ENCODE data around the gene TNIP2. TPM values are rescaled to one million over a fixed set of nuclear protein-coding genes. Genes with fewer than 3 reads are reported as not detected.
"Not testable (repeated sequence)": the region's sequence is repeated elsewhere in the genome, so short reads cannot be mapped to it uniquely, and the experiment has no call there.

TNIP2 gene
- total RNA-seq, 1 donor from 2014 or later = 99.6 TPM

DNA sequence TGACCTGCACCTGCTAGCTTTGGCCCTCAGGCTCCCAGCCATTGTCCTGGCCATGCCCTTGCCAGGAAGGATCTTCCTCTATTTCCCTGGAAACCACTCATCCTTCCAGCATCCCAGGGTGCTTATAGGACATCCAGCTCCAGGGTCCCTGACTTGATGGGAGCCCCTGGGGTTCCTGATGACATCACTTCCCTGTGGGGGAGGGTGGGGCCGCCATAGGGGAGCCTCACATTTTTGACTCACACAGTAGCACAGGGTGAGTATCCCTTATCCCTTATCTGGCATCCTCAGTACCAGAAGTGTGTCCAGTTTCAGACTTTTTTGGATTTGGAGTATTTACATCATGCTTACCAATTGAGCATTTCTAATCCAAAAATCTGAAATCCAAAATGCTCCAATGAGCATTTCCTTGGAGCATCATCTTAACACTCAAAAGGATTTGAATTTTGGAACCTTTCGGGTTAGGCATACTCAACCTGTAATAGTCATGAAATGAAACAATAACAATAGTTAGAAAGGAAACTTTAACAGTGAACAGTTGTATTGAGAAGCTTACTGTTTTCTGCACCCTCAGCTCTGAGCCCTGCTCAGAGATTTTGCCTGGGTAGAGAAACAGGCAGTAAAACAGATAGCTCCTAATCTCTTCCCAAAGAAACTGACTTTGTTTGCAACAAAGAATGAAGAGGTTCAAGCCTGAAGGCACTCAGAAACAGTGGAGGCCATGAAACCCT, 22.1 kb downstream of the TNIP2 start:
- H3K27me3 Mint-ChIP-seq = no peaks in the 10 kb centered on the region
- H3K36me3 Mint-ChIP-seq (ENCODE audit: low read depth) = peaks cover 51% of the 10 kb centered on the region
- DNase-seq = no peak
- H3K4me1 Mint-ChIP-seq = peaks cover 4% of the 10 kb centered on the region
- peak overlapping the region; percentile 5 for H3K27ac Mint-ChIP-seq
- H3K4me3 Mint-ChIP-seq = no peak overlapping the region
- intact Hi-C loops (cut with micrococcal nuclease) = no loop called here
- H3K9me3 Mint-ChIP-seq = peaks cover 12% of the 10 kb centered on the region

DNA sequence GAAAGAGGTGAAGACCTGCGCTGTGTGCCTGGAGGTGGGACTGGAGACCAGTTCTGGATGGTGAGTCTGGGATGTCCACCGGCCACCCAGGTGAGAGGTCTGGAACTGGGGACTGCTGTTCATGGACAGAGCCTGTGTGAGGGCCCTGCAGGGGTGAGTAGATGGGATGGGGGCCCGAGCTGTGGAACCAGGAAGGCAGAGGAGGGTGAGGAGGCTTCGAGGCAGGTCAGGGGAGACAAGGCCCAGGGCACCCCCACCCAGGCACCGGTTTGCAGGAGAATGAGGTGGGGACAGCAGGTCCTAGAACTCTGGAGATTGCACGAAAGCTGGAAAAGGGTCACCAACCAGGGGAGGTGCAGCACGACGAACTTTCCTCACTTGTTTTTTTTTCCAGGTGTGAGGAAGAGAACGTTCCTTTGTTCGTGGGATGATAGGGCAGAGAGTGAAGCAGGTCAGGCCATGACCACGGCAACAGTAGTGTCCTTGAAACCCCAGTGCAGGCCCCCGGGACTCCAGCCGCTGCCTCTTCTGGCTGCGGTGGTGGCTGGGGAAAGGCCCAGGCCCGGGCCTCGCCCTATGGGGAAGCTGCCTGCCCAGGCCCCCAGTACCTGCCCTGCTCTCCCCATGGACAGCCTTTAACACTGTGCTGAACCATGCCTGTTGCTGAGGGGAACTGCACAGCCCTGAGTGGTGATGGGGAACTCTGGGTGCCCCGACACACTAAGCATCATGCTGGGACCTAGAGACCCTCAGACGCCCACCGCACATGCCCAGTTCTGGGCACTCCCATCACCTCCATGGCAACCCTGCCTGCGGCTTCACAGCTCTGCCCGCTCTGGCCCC, 22.9 kb downstream of the TNIP2 start:
- Mint-ChIP-seq H3K4me3 (no peak overlapping the region), H3K27me3 (no peaks in the 10 kb centered on the region), H3K4me1 (peaks cover 4% of the 10 kb centered on the region), H3K9me3 (peaks cover 9% of the 10 kb centered on the region), H3K36me3 (ENCODE audit: low read depth) (peaks cover 46% of the 10 kb centered on the region), H3K27ac (no peak overlapping the region)
- DNase-seq = no peak
- intact Hi-C loops (cut with micrococcal nuclease) = no loop called here

DNA sequence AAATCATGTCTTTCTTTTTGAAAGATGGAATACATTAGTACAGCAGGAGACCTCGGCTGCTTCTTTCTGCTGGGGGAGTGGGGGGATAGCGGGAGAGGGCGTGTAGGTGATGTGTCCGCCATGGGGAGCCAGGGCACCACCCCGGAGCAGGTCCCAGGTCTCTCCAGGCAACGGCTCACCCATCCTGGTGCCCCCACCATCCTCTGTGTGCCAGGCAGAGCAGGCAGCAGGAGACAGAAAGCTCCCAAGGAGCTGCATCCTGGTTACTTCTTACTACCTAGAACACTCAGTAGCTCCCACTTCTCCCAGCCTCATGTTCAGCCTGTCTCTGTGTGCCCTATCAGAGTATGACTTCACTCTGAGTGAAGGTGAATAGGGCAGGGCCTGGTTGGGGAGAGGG, 23.6 kb downstream of the TNIP2 start:
- Mint-ChIP-seq H3K36me3 (ENCODE audit: low read depth) (peaks cover 44% of the 10 kb centered on the region), H3K27me3 (no peaks in the 10 kb centered on the region), H3K9me3 (peaks cover 8% of the 10 kb centered on the region), H3K4me3 (no peak overlapping the region), H3K4me1 (peaks cover 4% of the 10 kb centered on the region), H3K27ac (no peak overlapping the region)
- no peak for DNase-seq
- intact Hi-C loops (cut with micrococcal nuclease) = no loop called here

DNA sequence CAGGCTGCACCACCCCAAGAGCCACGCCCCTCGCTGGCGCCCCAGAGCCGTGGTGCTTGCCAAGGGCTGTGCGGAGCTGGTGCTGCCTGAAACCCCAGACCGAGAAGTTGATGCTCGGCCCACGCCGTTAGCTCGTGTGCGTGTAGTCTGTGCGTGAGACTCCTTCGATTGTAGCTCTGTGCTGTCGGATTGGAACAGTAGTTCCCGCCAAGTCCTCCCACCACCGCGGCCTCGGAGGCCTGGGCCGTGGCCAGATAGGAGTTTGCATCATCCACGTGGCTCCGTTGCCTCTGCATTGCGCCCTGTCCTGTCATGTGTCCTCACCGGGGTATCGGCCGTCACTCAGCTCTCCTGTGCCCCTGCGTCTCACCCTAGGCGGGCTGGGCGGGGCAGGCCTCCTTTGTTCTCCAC, 24.2 kb downstream of the TNIP2 start:
- Mint-ChIP-seq H3K4me3 (no peak overlapping the region), H3K27ac (no peak overlapping the region), H3K9me3 (peaks cover 8% of the 10 kb centered on the region), H3K4me1 (peaks cover 4% of the 10 kb centered on the region), H3K27me3 (no peaks in the 10 kb centered on the region), H3K36me3 (ENCODE audit: low read depth) (peaks cover 44% of the 10 kb centered on the region)
- DNase-seq = no peak
- intact Hi-C loops (cut with micrococcal nuclease) = no loop called here

DNA sequence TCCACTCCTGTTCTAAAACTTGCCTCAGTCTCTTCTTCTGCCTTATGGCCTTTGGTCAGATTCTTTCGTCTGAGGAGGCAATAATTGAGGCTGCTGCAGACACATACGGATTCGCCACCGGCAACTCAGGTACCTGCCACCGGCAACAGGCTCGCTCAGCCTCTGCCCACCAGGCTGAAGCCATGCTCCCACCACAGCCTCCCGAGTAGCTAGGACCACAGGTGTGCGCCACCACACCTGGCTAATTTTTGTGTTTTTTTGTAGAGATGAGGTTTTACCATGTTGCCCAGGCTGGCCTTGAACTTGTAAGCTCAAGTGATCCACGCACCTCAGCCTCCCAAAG, 26.6 kb downstream of the TNIP2 start:
- peaks cover 2% of the 10 kb centered on the region for H3K9me3 Mint-ChIP-seq
- no peaks in the 10 kb centered on the region for H3K27me3 Mint-ChIP-seq
- no peak overlapping the region for H3K27ac Mint-ChIP-seq
- H3K36me3 Mint-ChIP-seq (ENCODE audit: low read depth) = peaks cover 26% of the 10 kb centered on the region
- H3K4me3 Mint-ChIP-seq = no peak overlapping the region
- no peak for DNase-seq
- peaks cover 4% of the 10 kb centered on the region for H3K4me1 Mint-ChIP-seq
- intact Hi-C loops (cut with micrococcal nuclease) = no loop called here

DNA sequence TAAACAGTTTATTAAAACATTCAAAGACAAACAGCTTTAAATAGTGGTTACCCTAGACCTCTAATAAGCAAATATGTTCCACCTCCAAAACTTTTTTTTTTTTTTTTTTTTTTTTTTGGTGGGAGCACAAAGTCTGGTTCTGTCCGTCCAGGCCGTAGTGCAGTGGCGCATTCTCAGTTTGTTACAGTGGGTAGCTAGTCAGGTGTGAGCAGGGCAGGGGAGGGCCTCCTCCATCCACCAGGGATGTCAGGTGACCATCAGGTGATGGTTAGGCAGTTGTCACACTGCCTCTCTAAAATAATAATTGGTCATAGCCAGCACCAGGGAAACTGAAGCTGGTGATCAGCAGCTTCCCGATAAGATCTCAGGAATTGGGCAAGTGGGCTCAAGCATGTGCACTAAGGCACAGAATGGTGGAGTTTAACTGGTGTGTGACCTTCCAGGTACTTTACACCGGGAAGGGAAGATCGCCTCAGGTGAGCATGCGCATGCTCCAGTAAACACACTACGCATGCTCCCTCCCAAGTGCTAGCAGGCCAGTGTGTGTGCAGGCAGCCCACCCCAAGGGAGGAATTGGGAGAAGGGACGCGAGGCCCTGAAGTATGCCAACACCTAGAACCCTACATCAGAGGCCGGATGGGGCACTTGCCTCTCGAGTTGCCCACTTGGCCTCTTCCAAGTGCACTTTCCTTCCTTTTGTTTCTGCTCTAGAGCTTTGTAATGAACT, 27.2 kb downstream of the TNIP2 start:
- no peak overlapping the region for H3K27ac Mint-ChIP-seq

DNA sequence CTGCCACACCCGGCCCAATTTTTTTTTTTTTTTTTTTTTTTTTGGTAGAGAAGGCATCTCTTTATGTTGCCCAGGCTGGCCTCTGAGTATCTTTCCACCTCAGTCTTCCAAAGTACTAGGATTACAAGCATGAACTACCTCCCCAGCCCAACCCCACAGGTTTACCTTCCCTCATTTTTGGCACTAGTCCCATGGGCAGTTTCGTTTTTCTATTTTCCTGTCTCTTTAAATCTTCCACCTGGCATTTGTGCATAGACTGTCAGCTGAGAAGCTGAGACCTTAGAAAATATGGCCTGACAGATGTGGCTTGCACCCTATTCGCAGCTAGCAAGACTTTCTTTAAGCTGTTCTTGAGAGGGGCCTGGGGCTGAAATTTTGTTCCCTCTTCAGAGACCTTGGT, 27.9 kb downstream of the TNIP2 start:
- H3K27ac Mint-ChIP-seq = no peak overlapping the region
- H3K4me1 Mint-ChIP-seq = peaks cover 7% of the 10 kb centered on the region
- H3K27me3 Mint-ChIP-seq = no peaks in the 10 kb centered on the region
- no peak for DNase-seq
- H3K4me3 Mint-ChIP-seq = no peak overlapping the region
- peaks cover 22% of the 10 kb centered on the region for H3K36me3 Mint-ChIP-seq (ENCODE audit: low read depth)
- no peaks in the 10 kb centered on the region for H3K9me3 Mint-ChIP-seq
- intact Hi-C loops (cut with micrococcal nuclease) = no loop called here

More for the DNA sequence above, 27.2 kb downstream of the TNIP2 start:
- DNase-seq = no peak
- Mint-ChIP-seq H3K4me1 (peaks cover 5% of the 10 kb centered on the region), H3K27me3 (no peaks in the 10 kb centered on the region), H3K9me3 (no peaks in the 10 kb centered on the region), H3K36me3 (ENCODE audit: low read depth) (peaks cover 23% of the 10 kb centered on the region), H3K4me3 (no peak overlapping the region)
- intact Hi-C loops (cut with micrococcal nuclease) = no loop called here

DNA sequence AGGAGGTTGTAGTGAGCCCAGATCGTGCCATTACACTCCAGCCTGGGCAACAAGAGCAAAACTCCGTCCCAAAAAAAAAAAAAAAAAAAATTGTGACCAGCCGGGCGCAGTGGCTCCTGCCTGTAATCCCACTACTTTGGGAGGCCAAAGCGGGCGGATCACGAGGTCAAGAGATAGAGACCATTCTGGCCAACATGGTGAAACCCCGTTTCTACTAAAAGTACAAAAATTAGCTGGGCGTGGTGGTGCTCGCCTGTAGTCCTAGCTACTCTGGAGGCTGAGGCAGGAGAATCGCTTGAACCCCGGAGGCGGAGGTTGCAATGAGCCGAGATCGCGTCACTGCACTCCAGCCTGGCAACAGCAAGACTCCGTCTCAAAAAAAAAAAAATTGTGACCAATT, 29.3 kb downstream of the TNIP2 start:
- H3K27ac Mint-ChIP-seq; H3K27me3 Mint-ChIP-seq; H3K9me3 Mint-ChIP-seq; H3K4me1 Mint-ChIP-seq; intact Hi-C loops (cut with micrococcal nuclease); H3K4me3 Mint-ChIP-seq; DNase-seq: not testable (repeated sequence)
- H3K36me3 Mint-ChIP-seq (ENCODE audit: low read depth) = peaks cover 14% of the 10 kb centered on the region

DNA sequence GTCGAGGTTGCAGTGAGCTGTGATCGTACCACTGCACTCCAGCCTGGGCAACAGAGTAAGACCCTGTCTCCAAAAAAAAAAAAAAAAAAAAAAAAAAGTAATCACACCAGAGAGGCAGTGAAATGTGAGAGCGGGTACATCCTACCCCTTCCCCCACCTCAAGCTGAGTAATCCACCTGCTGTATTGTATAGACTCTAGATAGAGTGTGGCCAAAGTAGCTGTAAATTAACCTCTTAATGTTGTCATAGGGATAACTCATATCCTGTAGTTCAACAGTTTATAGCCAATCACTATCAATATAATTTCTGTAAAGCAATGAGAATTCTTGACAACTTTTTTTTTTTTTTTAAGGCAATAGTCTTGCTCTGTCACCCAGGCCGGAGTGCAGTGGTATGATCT, 30.8 kb downstream of the TNIP2 start:
- H3K4me3 Mint-ChIP-seq = no peak overlapping the region
- H3K27me3 Mint-ChIP-seq = no peaks in the 10 kb centered on the region
- H3K9me3 Mint-ChIP-seq = no peaks in the 10 kb centered on the region
- H3K4me1 Mint-ChIP-seq = peaks cover 10% of the 10 kb centered on the region
- intact Hi-C loops (cut with micrococcal nuclease) = no loop called here
- no peak for DNase-seq
- no peak overlapping the region for H3K27ac Mint-ChIP-seq
- peaks cover 19% of the 10 kb centered on the region for H3K36me3 Mint-ChIP-seq (ENCODE audit: low read depth)

DNA sequence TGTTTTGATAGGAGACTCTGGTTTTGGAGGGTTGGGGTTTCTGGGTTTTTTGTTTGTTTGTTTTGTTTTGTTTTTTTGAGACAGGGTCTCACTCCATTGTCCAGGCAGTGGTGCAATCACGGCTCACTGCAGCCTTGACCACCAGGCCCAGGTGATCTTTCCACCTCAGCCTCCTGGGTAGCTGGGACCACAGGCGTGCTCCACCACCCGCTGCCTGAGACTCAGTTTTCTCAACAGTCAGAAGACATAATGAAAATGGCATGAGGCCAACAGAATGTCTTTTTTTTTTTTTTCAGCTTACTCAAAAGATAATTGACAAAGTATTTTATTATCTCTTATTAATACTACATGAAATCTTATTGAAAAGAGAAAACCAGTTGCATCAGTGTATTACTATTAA, 32.4 kb downstream of the TNIP2 start:
- Mint-ChIP-seq H3K4me3 (no peak overlapping the region), H3K27me3 (no peaks in the 10 kb centered on the region), H3K36me3 (ENCODE audit: low read depth) (peaks cover 24% of the 10 kb centered on the region), H3K27ac (no peak overlapping the region), H3K9me3 (no peaks in the 10 kb centered on the region), H3K4me1 (peaks cover 10% of the 10 kb centered on the region)
- no peak for DNase-seq
- intact Hi-C loops (cut with micrococcal nuclease) = no loop called here

DNA sequence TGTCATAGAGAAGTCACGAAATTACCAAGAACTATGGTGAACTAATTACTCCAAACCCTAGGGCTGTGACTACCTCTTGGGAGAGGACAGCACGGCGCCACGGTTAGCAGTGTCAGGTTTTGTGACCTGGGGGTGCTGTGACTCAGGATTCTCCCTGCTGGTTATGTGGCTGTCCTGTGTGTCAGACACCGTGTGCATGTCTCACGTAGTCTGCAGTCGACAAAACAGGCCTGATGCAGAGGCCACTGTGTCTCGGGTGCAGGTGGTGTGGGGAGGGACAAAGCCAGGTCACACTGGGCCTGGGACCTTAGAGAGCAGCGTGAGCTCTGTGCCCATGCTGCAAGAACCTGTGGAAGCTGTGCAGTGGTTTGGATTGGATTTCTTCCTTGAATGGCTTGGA, 34.1 kb downstream of the TNIP2 start:
- no peak overlapping the region for H3K4me3 Mint-ChIP-seq
- H3K4me1 Mint-ChIP-seq = peaks cover 10% of the 10 kb centered on the region
- H3K27ac Mint-ChIP-seq = peak overlapping the region; percentile 77
- H3K36me3 Mint-ChIP-seq (ENCODE audit: low read depth) = peaks cover 33% of the 10 kb centered on the region
- DNase-seq = no peak
- intact Hi-C loops (cut with micrococcal nuclease) = no loop called here
- no peaks in the 10 kb centered on the region for H3K9me3 Mint-ChIP-seq
- no peaks in the 10 kb centered on the region for H3K27me3 Mint-ChIP-seq

DNA sequence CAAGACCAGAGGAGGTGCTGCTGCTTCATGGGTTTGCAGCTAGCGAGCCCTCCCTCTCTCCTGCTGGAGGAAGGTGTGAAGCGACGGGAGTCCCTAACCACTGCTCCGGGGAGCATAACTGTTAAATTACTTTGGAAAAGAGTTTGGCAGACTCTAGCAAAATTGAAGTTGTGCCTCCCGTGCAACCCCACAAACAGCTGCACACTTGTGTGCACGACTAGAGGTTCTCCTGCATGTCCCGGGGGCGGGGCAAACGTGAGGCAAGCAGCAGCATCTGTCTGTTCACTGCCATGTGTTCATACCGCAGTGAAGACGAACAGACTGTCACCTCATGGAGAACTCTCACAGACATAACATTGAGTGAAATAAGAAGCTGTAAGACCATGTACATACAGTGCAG, 34.5 kb downstream of the TNIP2 start:
- Mint-ChIP-seq H3K4me3 (no peak overlapping the region), H3K4me1 (peaks cover 10% of the 10 kb centered on the region), H3K27me3 (no peaks in the 10 kb centered on the region), H3K9me3 (no peaks in the 10 kb centered on the region), H3K27ac (peak overlapping the region; percentile 25), H3K36me3 (ENCODE audit: low read depth) (peaks cover 34% of the 10 kb centered on the region)
- no peak for DNase-seq
- intact Hi-C loops (cut with micrococcal nuclease) = no loop called here

DNA sequence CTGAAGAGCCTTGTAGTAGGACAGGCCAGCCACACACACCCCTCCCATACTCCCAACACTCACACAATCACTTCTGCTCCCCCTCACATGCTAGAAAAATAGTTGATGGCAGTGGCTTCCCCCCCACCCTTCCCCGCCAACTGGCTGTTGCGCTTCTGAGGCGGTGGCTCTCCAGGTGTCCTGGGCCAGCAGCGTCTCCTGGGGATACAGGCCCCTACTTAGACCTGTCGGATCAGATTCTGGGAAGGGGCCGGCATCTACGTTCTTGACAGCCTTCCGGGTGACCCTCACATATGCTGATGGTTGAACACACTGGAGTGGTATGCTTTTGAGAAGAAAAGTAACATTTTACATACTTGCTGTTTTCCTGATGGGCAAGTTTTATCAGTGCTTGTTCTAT, 39.9 kb downstream of the TNIP2 start:
- H3K4me3 Mint-ChIP-seq = no peak overlapping the region
- H3K27me3 Mint-ChIP-seq = no peaks in the 10 kb centered on the region
- peaks cover 26% of the 10 kb centered on the region for H3K4me1 Mint-ChIP-seq
- no peak for DNase-seq
- intact Hi-C loops (cut with micrococcal nuclease) = no loop called here
- no peak overlapping the region for H3K27ac Mint-ChIP-seq
- H3K9me3 Mint-ChIP-seq = no peaks in the 10 kb centered on the region
- H3K36me3 Mint-ChIP-seq (ENCODE audit: low read depth) = peaks cover 46% of the 10 kb centered on the region

DNA sequence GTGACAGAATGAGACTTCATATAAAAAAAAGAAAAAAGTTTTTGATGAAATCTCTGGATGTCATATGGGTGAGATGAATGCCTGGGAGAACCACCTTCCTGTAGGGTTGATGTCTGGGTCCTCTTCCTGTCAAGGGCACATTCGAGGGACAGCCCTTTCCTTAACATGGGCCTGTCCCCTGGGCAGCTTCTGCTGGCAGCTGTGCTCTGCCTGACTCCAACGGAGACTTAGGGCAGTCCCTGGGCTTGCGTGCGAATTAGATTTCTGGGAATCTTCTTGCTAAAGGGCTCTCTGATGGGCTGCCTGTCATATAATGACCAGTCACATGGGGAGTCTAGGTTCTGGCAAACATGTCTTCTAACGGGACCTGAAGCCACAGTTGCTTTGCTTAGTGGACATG, 40.7 kb downstream of the TNIP2 start:
- Mint-ChIP-seq H3K4me3 (no peak overlapping the region), H3K27ac (peak overlapping the region; percentile 79), H3K36me3 (ENCODE audit: low read depth) (peaks cover 45% of the 10 kb centered on the region), H3K4me1 (peaks cover 26% of the 10 kb centered on the region), H3K9me3 (no peaks in the 10 kb centered on the region), H3K27me3 (no peaks in the 10 kb centered on the region)
- no peak for DNase-seq
- intact Hi-C loops (cut with micrococcal nuclease) = no loop called here

Data from activated CD4-positive, alpha-beta T cell treated with anti-CD3 and anti-CD28 coated beads, Interleukin-2, amount 10 ng/mL, durations not matched to agents 24 days and 14 days (primary cell).